Right forelimb (tissue), 1 donor: ENCODE data around the gene DBP.
"Not testable (repeated sequence)": the region's sequence is repeated elsewhere in the genome, so short reads cannot be mapped to it uniquely, and the experiment has no call there.

Experiments
- DNase-seq: peaks from one replicate; pipeline ENCODE4 v3.0.0-alpha.2; 2018

DBP gene, protein sequence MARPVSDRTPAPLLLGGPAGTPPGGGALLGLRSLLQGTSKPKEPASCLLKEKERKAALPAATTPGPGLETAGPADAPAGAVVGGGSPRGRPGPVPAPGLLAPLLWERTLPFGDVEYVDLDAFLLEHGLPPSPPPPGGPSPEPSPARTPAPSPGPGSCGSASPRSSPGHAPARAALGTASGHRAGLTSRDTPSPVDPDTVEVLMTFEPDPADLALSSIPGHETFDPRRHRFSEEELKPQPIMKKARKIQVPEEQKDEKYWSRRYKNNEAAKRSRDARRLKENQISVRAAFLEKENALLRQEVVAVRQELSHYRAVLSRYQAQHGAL

DNA sequence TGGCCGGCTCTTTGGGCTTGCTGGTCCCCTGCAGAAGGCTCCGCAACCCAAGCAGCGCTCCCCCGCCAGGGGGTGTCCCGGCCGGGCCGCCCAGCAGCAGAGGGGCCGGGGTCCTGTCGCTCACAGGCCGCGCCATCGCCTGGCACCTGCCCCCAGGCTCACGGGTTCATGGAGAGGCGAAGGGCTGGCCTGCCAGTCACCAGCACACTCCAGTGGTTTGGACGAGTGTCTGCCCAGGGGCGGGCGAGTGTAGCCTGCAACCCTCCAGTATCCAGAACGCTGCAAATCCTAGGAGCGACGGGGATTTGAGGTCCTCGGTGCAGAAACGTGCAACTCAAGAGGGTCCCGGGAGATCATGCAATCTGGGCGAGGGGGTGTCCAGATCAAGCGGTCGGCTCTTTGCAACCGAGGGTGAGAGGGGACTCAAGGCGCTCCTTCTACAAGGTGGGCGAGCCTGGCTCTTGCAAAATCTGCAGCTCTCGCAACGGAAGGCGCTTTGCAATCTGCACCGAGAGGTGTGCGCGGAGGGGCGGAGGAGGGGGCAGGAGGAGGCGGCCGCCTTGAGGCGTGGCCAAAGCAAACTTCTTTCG is at the start of gene DBP:
DBP (minus strand) TSS at position 521 of the 590 bp plus-strand sequence; CDS start at position 136, 385 bp downstream.
- no peak for DNase-seq

DNA sequence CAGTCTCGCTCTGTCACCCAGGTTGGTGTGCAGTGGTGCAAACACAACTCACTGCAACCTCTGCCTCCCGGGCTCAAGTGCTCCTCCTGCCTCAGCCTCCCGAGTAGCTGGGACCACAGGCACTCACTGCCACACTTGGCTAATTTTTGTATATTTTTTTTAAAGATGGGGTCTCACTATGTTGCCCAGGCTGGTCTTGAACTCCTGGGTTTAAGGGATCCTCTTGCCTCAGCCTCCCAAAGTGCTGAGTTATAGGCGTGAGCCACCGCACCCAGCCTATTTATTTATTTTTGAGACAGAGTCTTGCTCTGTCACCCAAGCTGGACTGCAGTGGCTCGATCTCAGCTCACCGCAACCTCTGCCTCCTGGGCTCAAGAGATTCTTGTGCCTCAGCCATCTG is 49.5 kb upstream of the DBP start:
- not testable (repeated sequence) for DNase-seq

DNA sequence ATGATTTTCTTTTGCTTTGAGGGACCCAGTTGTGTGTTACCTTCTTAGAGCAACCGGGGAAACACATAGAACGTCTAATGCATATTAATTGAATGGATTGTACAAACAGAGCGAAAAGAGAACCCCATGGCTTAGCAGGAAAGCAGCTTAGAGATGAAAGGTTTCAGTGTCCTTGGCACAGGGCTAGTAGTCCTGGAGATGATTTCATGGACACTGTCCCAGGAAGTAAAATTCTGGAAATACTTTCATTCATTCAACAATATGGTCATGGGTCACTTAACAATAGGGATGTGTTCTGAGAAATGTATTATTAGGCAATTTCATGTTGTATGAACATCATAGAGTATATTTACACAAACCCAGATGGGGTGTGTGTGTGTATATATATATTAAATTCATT is 48.9 kb upstream of the DBP start:
- no peak for DNase-seq

DNA sequence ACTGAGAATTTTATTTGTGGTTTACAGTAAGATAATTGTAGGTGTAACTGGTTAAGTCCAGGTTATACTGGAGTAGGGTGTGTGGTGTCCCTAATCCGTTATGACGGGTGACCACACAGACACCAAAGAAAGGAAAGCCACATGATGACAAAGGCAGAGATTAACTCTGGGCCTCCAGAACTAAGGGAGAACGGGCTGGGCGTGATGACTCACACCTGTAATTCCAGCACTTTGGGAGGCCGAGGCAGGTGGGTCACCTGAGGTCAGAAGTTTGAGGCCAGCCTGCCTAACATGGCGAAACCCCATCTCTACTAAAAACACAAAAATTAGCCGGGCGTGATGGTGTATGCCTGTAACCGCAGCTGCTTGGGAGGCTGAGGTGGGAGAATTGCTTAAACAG is 48.4 kb upstream of the DBP start:
- no peak for DNase-seq

DNA sequence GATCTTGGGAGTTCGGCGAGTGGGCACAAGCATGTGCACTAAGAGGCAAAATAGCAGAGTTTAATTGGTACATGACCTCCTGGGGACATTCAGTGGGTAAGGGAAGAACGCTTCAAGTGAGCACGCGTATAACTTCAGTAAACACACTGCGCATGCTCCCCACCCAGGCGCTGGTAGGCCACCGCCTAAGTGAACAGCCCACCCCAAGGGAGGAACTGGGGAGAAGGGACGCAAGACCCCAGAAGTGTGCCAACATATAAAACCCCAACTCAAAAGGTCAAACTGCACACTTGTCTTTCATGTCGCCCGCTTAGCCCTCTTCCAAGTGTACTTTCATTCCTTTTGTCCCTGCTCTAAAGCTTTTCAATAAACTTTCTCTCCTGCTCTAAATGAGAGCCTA is 46.2 kb upstream of the DBP start:
- no peak for DNase-seq

DNA sequence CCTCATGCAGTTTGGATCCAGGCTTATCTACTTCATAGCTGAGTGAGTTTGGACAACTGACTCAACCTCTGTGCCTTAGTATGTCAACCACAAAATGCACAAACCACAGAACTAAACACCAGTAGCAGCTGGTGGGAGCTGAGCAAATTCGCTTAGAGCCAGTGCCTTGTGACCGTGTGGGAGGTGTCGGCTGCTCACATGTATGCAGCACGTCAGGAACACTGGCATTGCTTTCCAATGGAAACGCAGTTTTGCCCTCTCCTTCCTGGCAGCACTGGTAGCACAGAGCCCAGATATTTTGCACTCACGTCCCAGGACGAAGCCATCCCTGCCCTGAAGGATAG is 43.9 kb upstream of the DBP start:
- no peak for DNase-seq

DNA sequence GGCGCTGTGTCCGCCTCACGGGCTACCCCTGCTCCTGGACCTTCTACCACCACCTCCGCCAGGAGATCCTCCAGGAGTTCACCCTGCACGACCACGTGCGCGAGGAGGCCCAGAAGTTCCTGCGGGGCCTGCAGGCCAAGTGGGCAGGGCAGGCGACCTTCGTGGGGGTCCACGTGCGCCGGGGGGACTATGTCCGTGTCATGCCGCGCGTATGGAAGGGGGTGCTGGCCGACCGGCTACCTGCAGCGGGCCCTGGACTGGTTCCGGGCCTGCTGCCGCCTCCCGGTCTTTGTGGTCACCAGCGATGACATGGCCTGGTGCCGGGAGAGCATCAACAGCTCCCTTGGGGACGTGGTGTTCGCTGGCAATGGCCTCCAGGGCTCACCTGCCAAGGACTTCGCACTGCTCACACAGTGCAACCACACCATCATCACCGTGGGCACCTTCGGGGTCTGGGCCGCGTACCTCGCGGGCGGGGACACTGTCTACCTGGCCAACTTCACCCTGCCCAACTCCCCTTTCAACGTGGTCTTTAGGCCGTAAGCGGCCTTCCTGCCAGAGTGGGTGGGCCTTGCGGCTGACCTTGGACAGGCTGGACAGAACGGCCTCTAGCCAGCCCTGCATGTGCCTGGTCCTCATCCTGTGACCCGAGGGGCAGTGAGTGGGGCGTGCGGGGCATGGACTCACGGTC is 43.4 kb upstream of the DBP start:
- DNase-seq: no peak

DNA sequence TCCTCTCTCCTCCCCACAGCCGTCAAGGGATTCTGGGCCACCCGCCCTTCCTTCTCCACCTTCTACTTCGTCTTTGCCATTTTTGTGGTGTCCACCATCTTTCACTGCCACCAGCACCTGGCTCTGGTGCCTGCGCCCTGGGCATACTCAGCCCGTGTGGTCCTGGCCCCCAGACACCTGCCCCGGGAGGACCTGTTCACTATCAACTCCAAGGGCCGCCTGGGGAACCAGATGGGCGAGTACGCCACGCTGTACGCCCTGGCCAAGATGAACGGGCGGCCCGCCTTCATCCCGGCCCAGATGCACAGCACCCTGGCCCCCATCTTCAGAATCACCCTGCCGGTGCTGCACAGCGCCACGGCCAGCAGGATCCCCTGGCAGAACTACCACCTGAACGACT is 42.8 kb upstream of the DBP start:
- not testable (repeated sequence) for DNase-seq

DNA sequence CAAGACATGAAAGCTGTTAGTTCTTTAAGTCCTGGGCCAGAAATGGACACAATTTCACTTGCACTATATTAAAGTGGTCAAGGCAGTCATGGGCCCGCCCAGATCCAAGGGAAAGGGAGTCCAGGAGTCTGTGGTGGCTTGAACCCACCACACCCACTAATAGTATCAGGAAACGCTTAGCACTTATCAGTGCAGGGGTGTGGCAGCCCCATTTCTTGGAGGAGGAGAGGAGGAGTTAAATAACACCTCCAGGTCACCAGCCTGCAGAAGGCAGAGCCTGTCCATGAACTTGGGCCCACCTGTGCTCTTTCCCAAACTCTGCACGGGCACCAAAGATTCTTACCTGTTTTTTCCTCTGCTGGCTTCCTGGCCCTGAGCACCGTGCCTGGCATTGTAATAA is 41.0 kb upstream of the DBP start:
- no peak for DNase-seq

DNA sequence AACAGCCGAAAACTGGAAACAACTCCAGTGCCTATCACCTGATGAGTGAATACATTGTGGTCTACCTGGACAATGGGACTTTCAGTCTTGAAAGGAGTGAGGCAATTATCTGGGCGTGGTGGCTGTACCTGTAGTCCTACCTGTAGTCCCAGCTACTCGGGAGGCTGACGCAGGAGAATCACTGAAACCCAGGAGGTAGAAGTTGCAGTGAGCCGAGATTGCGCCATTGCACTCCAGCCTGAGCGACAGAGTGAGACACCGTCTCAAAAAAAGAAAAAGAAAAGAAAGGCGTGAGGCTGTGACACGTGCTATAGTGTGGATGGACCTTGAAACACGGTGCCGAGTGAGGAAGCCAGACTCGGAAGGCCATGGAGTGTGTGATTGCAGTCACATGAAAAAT is 39.7 kb upstream of the DBP start:
- DNase-seq: no peak

DNA sequence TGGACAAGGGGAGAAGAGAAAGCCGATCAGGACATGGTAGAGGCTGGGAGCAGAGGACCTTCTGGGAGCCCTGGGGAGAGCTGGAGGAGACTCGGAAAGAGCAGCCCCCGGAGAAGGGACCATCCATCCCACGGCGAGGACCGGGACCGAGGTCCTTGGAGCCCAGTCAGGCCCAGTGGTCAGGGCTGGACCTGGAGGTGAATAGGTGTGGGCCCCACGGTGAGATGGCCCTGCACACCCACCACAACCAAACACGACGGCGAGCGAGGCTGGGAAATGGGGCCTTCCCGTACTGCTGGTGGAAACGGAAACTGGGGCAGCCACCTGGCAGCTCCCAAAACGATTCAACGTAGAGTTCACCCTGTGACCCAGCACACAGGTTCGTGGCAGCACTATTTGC is 39.3 kb upstream of the DBP start:
- no peak for DNase-seq

DNA sequence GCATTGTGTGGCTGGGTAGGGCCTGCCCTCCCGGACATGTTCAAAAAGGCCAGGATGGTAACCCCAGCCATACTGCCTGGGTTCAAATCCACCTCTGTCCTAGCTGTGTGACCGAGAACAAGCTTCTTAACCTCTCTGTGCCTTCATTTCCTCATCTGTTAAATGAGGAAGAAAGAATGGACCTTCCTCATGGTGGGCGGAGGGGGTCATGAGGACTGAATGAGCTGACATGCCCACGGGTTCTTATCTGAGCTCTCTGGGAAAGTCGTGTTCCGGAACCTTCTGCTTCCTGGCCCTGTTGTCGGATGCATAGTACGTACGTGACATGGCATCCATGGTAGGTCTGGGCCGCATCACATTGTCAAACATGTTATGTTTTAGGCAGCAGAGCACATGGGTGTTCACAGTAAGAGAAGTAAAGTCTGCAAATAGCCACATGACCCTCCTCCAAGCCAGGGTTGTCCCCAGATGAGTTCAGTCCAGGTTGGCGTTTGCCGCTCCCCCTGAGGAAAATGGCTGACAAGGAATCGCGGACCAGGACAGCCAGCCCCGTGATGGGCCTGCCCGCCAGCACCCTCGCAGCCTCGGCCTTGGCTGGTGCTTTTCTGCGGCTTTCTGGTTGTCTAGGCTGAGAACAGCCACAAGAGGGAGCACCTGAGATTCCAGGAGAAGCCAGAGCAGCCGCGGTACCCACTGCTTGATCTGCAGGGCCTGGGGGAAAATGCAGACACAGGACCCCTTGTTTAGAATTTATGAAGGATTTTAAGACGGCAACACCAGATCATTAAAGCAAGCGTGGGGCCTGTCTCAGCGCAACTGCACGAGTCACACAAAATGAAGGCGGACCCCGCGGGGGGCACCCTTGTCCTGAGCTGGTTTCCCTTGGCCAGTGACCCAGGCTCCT is 38.0 kb upstream of the DBP start:
- peak; percentile 89 for DNase-seq

DNA sequence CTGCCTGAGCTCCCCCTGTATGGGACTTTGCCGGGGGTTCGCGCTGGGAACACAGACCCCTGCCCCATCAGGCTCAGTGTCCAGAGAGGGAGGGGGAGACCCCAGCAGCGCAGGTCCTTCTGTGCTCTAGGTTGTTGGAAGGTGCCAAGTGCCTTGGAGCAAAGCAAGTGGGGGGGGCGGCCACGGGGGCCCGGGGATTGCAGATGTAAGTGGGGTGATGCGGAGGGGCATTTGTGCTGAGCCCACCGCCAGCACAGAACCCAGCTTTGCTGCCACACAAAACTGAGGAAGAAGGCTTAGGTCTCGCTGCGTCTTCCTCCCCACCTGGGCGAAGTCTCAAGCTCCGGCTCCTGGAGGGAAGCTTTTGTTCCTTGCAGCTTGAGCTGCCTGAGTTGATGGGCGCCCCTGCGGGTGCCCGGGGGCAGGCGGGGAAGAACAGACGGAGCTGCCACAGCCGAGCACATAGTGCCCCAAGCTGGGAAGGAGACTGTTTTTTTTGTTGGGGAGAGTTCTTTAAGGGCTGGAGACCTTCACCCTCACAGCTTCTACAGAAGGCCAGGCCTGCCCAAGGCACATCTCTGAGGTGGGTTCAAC is 37.1 kb upstream of the DBP start:
- no peak for DNase-seq

DNA sequence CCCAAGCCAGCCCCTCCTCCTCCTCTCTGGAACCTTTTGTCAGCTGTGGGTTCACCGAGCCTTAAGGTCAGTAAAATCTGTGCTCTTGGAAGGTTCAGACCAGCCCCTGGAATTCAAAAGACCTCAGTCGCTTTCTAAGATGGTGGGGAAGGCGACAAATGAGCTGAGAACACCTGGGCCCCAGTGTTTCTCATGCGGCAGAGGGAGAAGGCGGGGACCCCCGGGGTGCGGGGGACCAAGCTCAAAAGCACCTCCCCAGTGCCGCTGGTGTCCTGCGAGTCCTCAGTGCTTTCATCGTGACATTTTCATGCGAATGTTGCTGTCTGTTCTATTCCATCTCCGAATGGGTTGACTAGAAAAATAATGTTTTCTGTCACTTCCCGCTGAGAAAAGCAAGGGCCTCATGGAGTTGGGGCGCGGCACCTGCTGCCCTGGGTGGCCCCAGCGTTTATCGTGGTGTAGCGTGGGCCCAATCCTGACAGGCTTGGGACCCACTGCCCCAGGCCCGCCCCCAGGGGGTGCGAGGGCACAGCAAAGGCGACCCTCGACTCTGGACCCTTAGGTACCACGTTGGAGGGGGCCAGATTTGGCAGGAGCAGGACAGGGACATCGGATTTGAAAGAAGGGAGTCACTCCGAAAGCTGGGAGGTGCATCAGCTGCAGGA is 36.4 kb upstream of the DBP start:
- DNase-seq: no peak

DNA sequence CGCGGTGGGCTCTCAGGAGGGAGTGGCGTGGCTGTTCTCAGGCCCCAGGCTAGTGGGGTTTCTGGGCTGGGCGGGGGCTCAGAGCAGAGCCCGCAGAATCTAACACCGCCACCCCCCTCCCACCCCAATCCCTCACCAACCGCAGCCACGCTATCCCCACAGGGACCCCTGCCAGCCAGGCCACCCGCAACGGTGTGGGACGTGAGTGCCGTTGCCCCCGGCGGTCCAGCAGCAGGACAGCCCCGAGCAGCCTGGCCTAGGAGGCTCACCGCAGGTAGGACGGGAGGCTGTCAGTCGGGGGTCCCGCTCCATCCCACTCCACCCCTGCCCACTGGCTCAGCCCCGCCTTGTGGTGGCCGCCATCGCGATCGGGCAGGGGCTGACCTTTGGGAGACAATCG is 35.8 kb upstream of the DBP start, which contains the start of gene NTN5:
NTN5 (minus strand) TSS at position 24 of the 400 bp plus-strand sequence. CDS start 2,031 bp downstream, outside the sequence.
- DNase-seq: no peak

DNA sequence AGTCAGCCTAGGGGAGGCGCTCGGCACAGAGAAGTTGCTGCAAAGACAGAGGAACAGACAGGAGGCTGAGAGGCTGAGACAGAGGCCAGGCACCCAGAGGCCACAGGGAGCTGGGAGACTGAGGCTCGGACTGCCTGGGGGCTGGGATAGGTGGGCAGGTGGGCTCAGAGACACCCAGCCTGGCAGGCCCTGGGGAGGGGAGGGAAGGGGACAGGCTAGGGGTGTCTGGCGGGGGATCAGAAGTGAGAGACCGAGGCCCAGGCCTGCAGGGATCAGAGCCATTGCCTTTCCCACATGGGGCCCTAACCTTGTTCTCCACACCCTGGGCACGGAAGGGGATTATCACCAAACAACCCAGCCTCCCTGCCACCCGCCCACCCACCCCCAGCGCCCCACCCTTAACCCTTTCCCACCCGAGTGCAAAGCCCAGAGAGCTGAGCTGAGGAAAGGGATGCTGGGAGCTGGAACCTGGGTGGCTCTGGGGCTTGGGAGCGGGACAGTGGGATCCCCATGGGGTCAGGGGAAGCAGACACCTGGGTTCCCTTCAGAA is 34.3 kb upstream of the DBP start:
- DNase-seq: no peak

DNA sequence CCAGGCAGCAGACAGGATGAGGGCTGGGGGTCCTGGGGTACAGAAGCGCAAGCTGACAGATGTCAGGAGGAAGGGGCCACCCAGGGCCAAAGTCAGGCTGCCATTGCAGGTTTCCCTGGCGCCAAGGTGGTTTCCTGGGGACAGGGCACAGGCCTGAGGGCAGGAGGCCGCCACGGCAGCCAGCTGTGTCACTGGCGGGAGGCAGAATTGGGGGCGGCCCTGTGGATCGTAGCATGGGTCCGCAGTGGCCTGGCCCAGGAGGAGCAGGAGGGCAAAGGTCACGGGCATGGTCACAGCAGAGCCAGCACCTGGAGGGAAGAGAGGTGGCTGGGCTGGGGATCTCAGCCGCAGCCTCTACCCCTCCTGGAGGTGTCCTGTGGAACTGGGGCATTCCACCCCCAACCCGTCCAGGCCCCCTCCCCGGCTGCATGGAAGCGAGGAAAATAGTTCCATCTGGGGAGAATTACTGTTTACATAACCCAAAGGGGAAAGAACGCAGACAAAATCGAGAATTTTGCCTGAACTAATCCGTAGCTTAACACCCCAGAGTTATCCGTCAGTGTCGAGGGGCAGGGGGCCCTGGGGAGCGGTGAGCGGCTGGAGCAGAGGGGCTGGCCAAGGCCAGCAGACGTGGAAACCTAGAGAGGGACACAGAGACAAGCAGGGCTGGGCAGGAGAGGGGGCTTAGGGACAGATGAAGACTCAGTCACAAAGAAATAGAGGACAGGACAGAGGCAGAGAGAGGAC is 33.7 kb upstream of the DBP start:
- DNase-seq: no peak

DNA sequence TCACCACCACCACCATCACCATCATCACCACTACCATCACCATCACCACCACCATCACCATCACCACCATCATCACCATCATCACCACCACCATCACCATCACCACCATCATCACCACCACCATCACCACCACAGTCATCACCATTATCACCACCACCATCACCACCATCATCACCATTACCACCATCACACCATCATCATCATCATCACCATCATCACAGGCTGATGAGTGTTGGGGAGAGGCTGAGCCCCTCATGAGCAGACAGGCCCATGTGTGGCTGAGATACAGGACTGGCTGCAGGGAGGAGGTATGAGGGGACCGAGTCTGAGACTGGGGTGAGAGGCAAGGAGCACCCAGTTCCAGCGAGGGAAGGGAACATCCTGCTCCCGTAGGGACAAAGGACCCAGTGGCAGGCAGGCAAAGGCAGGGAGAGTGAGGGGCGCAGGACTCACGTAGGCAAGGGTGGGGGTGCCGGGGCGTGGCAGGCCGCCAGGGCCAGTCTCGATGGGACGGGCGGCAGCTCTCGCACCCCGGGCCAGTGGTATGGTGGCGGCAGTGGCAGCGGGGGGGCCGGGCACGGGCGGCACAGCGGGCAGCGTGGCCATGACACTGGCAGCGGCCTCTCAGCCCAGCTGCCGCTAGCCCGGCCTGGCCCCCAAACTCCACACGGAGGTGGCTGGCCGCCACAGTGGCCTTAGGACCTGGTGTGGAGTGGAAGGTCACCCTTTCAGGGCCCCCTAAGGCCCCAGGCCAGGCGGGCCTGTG is 32.9 kb upstream of the DBP start:
- DNase-seq: no peak

DNA sequence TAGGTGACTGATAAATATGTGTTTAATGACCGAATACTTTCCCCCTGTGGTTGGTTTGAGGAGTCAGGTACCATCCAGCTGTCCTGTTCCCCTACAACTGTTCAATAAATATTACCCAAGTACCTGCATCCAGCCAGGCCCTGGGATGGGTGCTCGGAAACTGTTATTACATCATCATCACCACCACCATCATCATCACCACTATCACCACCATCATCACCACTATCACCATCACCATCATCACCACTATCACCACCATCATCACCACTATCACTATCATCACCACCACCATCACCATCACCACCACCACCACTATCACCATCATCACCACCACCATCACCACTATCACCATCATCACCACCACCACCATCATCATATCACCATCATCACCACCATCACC is 31.6 kb upstream of the DBP start:
- no peak for DNase-seq

DNA sequence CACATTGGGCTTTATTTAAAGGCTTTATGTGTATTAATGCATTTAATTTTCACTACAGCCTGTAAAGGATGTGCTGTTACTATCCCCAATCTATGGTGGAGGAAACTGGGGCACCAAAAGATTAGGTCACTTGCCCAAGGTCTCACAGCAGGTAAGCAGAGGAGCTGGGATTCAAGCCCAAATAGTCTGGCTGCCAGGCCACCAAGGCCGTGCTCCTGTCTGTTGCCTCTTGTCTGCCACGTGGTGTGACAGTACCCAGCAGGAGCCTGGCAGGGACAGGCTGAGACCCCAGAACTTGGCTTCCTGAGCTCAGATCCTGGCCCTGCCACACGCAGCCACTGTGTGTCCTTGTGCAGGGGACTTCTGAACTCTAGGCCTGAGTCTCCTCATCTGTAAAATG is 31.2 kb upstream of the DBP start:
- DNase-seq: no peak
